ENCODE results near the gene CCNK.

The CCNK gene

DNA sequence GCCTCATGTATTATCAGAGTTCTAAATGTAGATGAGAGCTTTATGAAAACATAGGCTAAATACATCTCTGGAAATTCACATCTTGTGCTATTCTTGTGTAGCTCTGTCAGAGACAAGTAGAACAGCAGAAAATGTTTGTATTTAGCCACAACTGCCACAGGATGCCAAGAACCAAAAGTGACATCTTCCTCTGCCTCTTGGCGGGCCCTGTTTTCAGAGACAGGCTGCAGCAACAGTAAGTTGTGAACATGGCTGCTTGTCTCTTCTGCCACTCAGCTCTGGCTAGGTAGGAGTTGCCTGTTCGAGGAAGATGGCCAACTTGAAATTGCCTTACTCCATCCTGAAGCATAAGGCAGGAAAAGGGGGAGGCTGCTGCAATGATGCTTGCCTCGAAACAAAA, 30.9 kb upstream of the CCNK start:
- Histone ChIP-seq H3K4me3 (ENCODE audit: low read length) (no peak overlapping the region), H4K20me1 (ENCODE audit: insufficient read depth, low read length) (peaks cover 3% of the 10 kb centered on the region; the same call in 1 of the 2 replicates), H3K79me2 (ENCODE audit: low read length) (no peaks in the 10 kb centered on the region), H3K9ac (ENCODE audit: low read length) (no peak overlapping the region), H3K4me1 (ENCODE audit: low read length) (no peaks in the 10 kb centered on the region), H2AFZ (ENCODE audit: low read depth, low read length) (no peak overlapping the region), H3K9me3 (ENCODE audit: insufficient read depth, low read length) (no peaks in the 10 kb centered on the region), H3K4me2 (ENCODE audit: low read length) (no peak overlapping the region), H3K27ac (ENCODE audit: low read length) (no peak overlapping the region), H3K27me3 (ENCODE audit: low read depth, low read length) (no peaks in the 10 kb centered on the region), H3K36me3 (replicated peaks; ENCODE audit: low read depth, low read length) (peaks cover 18% of the 10 kb centered on the region)
- TF ChIP-seq EZH2phosphoT487 (IDR thresholded peaks at IDR 0.05; ENCODE audit: low read depth) (no peak), CTCF (IDR thresholded peaks at IDR 0.05; ENCODE audit: low read depth, low read length) (no peak)

DNA sequence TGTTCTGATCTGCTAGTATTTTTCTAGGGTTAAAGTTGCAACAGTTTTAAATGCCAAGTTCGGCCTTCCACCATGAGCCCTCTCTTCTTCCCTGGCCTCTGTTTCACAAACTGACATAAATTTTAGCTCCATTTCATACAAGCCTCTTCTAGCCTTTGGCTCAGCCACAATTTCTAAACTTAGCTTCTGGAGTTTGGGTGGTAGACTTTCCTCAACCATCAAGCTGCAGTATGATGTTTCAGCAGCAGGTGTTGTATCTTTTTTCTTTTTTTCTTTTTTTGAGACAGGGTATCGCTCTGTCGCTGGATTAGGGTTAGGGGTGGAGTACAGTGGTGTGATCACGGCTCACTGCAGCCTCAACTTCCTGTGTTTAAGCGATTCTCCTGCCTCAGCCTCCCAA, 30.0 kb upstream of the CCNK start:
- TF ChIP-seq EZH2phosphoT487 (IDR thresholded peaks at IDR 0.05; ENCODE audit: low read depth), result no peak
- no peak for TF ChIP-seq CTCF (IDR thresholded peaks at IDR 0.05; ENCODE audit: low read depth, low read length)
- Histone ChIP-seq H3K9ac (ENCODE audit: low read length) (no peak overlapping the region), H3K27ac (ENCODE audit: low read length) (no peak overlapping the region), H3K79me2 (ENCODE audit: low read length) (no peaks in the 10 kb centered on the region), H3K27me3 (ENCODE audit: low read depth, low read length) (no peaks in the 10 kb centered on the region), H3K36me3 (replicated peaks; ENCODE audit: low read depth, low read length) (peaks cover 23% of the 10 kb centered on the region), H2AFZ (ENCODE audit: low read depth, low read length) (no peak overlapping the region), H4K20me1 (ENCODE audit: insufficient read depth, low read length) (peaks cover 3% of the 10 kb centered on the region; the same call in 1 of the 2 replicates), H3K9me3 (ENCODE audit: insufficient read depth, low read length) (no peaks in the 10 kb centered on the region), H3K4me3 (ENCODE audit: low read length) (no peak overlapping the region), H3K4me2 (ENCODE audit: low read length) (no peak overlapping the region), H3K4me1 (ENCODE audit: low read length) (no peaks in the 10 kb centered on the region)

GRCh38 chr14:99452968-99453367, 28.2 kb upstream of the CCNK start:
- no peaks in the 10 kb centered on the region for H3K4me1 ChIP-seq (ENCODE audit: low read length)
- no peak overlapping the region for H3K4me3 ChIP-seq (ENCODE audit: low read length)
- H4K20me1 ChIP-seq (ENCODE audit: insufficient read depth, low read length), result peaks cover 3% of the 10 kb centered on the region; the same call in 1 of the 2 replicates
- no peak overlapping the region for H2AFZ ChIP-seq (ENCODE audit: low read depth, low read length)
- no peak overlapping the region for H3K27ac ChIP-seq (ENCODE audit: low read length)
- no peak for TF ChIP-seq CTCF (IDR thresholded peaks at IDR 0.05; ENCODE audit: low read depth, low read length)
- TF ChIP-seq EZH2phosphoT487 (IDR thresholded peaks at IDR 0.05; ENCODE audit: low read depth), result no peak
- H3K4me2 ChIP-seq (ENCODE audit: low read length), result no peak overlapping the region
- no peaks in the 10 kb centered on the region for H3K9me3 ChIP-seq (ENCODE audit: insufficient read depth, low read length)
- H3K9ac ChIP-seq (ENCODE audit: low read length), result no peak overlapping the region
- no peaks in the 10 kb centered on the region for H3K79me2 ChIP-seq (ENCODE audit: low read length)
- no peaks in the 10 kb centered on the region for H3K27me3 ChIP-seq (ENCODE audit: low read depth, low read length)
- H3K36me3 ChIP-seq (replicated peaks; ENCODE audit: low read depth, low read length), result peaks cover 25% of the 10 kb centered on the region

DNA sequence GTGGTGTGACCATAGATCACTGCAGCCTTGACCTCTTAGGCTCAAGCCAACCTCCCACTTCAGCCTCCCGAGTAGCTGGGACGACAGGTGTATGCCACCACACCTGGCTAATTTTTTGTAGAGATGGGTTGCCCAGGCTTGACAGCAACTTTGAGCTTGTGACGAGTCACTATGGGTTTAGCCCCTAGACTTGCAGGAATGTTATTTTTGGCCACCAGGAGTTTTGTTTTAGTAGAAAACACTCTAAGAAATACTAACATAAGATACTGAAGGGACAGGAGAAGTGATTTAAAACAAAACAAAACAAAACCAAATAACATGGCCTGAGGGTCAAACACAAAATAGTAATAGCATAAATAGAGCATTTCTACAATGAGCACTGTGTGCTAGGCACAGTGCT, 27.0 kb upstream of the CCNK start:
- no peak overlapping the region for H3K27ac ChIP-seq (ENCODE audit: low read length)
- no peak overlapping the region for H3K9ac ChIP-seq (ENCODE audit: low read length)
- H3K36me3 ChIP-seq (replicated peaks; ENCODE audit: low read depth, low read length), result peaks cover 24% of the 10 kb centered on the region
- H4K20me1 ChIP-seq (ENCODE audit: insufficient read depth, low read length), result peaks cover 3% of the 10 kb centered on the region; the same call in 1 of the 2 replicates
- no peak overlapping the region for H3K4me3 ChIP-seq (ENCODE audit: low read length)
- no peak overlapping the region for H2AFZ ChIP-seq (ENCODE audit: low read depth, low read length)
- no peaks in the 10 kb centered on the region for H3K4me1 ChIP-seq (ENCODE audit: low read length)
- TF ChIP-seq CTCF (IDR thresholded peaks at IDR 0.05; ENCODE audit: low read depth, low read length), result no peak
- no peaks in the 10 kb centered on the region for H3K79me2 ChIP-seq (ENCODE audit: low read length)
- H3K4me2 ChIP-seq (ENCODE audit: low read length), result no peak overlapping the region
- H3K27me3 ChIP-seq (ENCODE audit: low read depth, low read length), result no peaks in the 10 kb centered on the region
- H3K9me3 ChIP-seq (ENCODE audit: insufficient read depth, low read length), result no peaks in the 10 kb centered on the region

Data from OCI-LY3 (cell line).